Stimulated activated CD4-positive, alpha-beta T cell treated with anti-CD3 and anti-CD28 coated beads, Interleukin-4, amount 100 ng/mL, for 1 hour (primary cell): ENCODE measurements around the gene KIFC3.
"Not testable (repeated sequence)": the region's sequence is repeated elsewhere in the genome, so short reads cannot be mapped to it uniquely, and the experiment has no call there.

Experiments used
- DNase-seq: peaks from one replicate; pipeline ENCODE4 v3.0.0-alpha.2; 2020

The KIFC3 gene

DNA sequence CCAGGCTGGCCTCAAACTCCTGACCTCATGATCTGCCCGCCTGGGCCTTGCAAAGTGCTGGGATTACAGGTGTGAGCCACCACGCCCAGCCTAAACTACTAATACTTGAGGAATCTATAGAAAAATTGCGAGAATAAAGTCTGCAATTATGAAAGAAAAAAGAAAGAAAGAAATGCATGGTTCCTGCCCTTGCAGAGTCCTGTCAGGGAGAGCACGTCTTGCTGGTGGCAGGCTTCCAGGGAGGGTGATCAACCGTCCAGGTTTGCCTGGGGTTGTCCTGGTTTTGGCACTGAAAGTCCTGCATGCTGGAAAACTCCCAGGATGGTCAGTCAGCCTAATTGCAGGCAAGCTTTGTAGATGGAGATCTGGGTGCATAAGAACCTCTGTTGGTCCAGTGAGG lies 21.5 kb upstream of the KIFC3 start:
- DNase-seq, result no peak

DNA sequence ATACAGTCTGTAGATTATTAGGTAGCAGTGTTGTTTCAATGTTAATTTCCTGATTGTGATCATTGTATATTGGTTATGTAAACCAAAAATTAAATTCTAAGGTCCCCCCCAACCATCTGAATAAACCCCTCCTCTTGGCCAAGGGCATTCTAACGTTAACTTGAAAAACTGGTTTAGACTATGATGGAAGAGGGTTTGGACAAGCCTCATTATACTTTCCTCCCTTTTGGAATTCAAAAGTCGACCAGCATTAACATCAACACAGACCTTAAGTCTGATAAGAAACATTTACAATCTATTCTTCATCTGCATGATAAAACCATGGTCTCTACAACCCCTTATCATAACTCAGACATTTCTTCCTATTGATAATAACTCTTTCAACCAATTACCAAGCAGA lies 20.6 kb upstream of the KIFC3 start:
- no peak for DNase-seq

DNA sequence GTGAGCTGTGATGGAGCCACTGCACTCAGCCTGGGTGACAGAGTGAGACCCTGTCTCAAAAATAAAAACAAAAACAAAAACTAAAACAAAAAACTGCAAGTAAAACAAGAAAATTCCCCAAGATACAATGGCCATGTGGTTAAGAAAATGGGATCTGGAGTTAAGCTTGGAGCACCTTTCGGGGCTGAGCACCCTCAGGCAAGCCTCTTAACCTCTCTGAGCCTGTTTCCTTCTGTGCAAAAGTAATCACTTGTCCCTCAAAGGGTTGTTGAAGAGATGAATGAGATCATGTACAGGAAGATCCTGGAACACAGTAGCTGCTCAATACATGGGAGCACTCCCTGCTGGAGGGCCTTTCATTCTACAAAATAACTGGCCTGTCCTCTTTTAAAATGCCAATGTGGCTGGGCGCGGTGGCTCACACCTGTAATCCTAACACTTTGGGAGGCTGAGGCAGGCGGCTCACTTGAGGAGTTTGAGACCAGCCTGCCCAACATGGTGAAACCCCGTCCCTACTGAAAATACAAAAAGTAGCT lies 19.8 kb upstream of the KIFC3 start:
- DNase-seq, result no peak

DNA sequence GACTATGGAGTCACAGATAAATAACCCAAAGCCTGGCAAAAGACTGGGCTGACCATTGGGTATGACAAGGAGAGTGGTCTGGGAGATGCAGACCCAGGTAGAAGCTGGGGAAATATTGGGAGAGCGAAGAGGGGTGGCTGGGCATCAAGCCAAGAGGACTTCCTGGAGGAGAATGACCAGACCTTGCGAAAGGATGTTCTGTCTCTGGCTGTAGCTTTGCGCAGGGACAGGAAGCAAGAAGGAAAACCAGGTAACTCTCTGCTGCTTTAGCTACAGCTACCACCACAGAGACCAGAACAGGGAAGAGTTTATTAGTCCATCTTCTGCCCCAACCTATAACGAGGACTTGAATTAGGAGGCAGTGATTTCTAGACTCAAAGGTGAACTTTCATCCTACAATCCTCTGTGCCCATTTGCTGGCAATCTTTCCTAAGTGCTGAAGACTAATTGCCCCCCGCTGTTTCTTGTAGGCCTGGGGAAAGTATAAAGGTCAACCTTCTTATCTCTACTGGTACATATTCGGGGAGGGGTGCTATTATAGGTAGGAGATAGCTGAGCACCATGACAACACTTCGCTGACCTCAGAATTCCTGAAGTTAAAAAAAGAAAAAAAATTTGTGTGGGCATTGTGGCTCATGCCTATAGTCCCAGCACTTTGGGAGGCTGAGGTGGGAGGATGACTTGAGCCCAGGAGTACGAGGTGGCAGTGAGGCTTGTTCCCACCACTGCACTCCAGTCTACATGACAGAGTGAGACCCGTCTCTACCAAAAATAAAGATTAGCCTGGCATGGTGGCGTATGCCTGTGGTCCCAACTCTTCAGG lies 19.1 kb upstream of the KIFC3 start:
- DNase-seq, result no peak

DNA sequence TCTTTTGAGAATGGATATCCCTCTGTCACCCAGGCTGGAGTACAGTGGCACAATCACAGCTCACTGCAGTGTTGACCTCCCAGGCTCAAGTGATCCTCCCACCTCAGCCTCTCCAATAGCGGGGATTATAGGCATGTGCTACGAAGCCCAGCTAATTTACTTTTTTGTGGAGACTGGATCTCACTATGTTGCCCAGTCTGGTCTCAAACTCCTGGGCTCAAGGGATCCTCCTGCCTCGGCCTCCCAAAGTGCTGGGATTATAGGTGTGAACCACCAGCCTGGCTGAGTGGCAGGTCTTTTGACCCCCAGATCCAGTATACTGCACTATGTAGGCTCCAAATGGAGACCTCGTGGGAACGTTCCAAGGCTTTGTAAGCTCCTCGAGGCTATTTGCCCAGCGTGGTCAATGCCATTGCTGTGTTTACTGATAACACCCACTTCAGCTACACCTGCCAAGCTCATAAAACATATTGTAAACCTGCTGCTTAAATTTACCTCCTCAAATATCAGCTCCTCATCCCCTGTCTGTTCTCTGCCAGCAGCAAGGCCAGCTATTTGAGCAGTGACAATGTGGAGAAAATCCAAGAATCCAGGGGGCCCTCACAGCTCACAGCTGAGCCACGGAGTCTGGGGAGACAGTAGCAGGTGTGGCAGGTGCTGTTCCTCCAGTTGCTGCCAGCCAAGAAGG lies 16.2 kb upstream of the KIFC3 start:
- DNase-seq, result no peak

DNA sequence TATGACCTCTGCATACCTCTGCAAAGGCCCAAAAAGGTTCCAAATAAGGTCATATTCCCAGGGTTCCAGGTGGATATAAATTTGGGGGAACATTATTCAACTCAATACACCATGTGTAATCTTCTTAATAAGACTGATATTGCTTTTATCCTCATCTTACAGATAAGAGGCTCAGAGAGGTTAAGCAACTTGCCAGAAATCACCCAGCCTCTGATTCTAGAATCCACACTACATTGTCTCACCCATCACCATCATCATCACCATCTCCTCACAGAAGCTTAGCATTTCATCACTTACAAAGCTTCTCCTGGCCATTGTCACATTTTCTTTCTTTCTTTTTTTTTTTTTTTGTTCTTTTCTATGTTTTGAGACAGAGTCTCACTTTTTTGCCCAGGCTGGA lies 15.4 kb upstream of the KIFC3 start:
- DNase-seq, result no peak

DNA sequence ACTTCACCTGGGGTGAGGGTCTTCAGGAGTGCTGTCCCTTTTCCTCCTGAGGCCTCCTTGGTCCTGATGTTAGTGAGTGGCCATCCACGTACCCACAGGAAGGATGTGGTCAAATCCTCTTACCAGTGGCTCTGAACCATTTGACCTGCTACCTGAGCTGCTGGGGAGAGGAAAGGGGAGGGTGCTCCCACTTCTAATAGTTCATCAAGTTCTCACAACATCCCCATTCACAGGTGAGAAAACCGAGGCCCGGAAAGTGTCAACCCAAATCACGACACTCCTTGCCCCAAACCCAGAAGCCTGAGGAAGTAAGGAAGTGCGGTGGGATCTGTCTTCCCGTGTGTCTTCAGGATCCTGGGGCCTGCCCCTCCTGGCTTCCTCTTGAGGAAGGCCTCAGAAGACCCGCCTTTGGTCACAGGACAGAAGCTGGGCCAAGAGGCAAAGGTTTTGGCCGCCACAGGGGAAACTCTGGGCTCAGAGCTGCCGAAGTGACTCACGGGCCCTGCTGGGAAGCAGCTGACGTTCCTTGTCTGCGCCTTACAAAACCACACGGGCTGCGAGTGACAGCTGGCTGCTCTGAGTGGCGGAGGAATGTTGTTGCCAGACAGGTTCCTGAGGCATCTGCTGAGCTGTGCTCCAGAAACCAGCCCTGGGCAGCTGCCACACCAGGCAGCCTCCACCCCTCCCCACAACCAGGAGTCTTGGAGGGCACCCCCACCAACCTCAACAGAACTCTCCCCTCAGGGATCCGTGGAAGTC lies 13.9 kb upstream of the KIFC3 start:
- no peak for DNase-seq

DNA sequence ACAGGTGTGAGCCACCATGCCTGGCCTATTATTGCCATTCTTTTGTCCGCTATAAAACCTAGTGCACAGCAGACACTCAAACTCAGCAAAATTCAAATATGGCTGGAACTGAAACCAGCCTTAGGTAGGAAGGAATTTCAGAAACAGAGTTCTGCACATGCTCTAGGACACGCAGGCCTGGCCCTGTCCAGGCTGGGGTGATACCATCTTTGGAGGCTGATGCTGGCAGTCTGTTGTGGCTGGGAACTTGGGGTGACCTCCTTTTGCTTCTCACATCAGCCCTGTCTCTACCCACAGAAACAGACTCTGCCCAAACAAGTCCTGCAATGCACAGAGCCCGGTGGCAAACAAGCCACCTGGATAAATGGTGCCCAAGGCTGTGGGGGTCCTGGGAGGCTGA lies 12.6 kb upstream of the KIFC3 start:
- no peak for DNase-seq

DNA sequence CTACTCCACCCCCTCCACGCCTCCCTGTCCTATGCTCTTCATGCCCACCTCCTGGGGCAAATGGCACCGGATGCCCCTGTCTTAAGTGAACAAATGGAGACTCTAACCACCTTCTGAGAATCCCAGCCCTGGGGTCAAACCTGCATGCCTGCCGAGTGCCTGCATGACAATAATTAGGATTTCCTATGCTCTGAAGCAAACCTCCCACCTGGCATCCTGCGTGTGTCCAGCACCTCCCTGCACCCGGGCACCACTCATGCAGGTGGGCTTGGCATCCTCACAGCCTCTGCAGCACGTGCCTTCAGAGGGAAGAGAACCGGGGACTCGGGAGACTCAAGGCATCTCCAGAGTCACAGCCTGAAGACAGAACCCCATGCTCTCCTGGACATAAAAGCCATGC lies 11.2 kb upstream of the KIFC3 start:
- no peak for DNase-seq

DNA sequence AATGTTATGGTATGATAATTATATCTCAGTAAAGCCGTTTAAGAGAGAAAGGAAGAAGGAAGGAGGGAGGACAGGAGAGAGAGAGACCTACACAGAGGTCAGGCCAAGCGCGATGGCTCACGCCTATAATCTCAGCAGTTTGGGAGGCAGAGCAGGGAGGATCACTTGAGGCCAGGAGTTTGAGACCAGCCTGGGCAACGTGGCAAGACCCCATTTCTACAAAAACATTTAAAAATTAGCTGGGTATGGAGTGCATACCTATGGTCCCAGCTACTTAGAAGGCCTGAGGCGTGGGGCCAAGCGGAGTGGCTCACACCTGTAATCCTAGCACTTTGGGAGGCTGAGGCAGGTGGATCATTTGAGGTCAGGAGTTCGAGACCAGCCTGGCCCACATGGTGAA lies 9.0 kb upstream of the KIFC3 start:
- not testable (repeated sequence) for DNase-seq

DNA sequence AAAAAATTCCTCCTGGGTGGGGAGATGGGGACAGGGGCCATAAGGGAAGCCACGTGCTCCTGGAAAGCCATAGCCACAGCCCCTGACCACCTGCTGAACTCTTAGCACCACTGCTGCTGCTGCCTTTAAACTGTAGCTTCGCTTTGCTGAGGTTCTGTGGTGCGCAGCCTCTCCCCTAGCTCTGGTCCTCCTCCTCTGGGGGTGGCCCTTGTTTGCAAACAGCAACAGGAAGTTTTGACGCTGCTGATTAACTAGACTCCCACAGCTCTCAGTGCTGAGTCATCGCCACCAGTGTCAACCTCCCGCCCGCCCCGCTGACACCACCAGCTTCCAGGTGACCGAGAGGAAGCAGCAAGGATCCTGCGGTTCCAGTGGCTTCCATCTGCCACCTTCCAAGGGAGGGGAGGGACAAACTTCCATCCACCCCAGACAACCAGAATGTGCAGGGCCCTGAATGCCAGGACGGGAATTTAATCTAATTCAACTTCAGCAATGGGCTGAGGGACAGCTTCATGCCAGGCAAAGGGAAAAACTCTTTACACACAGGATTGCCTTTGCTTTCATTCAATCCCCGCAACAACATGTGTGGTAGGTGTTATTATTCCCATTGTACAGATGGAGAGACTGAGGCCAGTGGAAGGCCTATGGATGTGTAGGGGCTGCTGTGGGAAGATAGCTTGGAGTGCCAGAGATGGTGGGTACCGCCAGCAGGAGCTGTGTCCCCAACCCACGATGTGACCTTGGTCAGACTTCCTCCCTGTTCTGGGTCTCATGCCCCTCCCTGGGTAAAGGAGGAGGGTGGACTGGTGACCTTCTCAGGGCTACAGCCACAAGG lies 8.1 kb upstream of the KIFC3 start:
- peak; percentile 69 for DNase-seq

DNA sequence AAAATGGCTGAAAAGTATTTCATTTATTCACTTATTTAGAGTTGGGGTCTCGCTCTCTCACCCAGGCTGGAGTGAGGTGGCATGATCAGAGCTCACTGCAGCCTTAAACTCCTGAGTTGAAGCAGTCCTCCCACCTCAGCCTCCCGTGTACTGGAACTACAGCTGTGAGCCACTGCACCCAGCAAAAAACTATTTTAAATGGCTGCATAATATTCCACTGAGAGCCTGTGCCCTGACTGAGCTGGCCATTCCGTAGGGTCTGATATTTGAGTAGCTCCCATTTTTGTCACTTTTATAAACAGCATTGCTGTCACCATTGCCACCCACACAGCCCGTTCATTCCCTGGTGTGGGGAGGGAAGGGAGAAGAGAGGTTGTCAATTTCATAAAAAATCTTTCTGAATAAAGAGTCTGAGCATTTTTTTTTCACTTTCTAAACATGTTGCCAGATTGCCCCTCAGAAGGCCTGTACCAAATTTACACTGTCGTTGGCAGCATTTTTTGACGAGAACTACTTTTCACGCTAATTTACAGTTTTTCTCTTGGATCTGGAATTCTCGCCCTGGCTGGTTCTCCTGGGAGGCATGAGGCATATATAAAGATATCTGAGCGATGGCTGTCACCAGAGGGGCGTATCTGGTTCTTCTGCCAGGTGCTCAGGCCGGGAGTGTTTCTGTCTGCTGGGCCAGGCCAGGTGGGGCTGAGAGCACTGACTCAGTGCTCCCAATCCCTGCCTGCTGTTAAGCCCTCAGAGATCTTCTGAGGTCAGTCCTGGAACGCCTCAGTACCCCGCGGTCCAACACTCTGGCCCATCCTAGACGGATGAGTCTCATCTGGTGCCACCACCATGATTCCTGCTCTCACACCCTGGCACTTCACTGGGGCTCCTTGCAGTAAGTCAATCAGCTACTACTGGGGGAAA lies 7.2 kb upstream of the KIFC3 start:
- no peak for DNase-seq

DNA sequence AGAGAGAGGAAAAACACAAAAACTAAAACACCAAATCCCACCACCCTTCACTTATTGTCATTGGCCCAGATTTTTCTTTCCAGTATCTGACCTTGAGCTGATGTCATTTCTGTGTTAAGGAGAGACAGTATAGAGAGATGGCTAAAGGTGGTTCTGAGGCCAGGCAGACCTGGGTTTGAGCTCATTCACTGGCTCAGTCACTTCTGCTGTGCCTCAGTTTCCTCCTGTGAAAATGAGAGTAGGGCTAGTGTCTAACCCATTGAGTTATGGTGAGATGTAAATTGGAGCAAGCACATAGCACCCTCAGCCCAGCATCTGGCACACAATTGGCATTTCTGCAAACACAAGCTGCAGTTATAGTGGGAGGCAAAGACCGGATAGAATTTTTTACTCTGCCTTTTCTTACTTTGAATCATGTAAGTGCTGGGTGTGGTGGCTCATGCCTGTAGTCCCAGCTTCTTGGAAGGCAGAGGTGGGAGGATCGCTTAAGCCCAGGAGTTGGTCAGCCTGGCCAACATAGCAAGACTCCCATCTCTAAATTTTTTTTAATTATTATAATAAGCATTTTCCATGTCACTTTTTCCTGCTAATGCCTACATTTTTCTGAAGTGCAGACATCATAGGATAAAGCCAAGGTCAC lies 6.4 kb upstream of the KIFC3 start:
- DNase-seq, result no peak

DNA sequence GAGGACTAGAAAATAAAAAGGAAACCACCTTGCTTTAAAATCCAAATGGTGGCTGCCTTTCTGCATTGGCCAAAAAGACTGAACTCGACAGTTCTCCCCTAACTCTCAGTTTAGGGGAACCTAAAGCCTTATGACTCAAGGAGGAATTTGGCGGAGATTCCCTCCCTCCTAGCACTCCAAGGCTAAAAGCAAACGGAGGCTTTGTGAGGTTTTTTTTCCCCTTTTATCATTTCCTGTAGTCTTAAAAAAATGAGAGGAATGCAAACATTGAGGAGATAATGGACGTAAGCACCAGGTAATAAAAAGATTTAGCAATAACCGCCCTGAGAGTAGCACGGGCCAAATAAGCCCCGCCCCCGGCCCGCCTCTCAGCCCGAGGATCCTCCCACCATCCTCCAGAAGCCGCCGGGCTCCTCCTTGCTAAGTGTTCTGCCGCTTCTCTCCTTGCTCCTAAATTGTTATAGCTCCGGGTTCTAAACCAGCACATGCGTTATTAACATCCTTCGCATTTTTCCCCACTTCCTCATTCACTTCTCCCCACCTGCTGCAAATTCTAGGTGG lies 5.8 kb upstream of the KIFC3 start:
- DNase-seq, result peak; percentile 66

DNA sequence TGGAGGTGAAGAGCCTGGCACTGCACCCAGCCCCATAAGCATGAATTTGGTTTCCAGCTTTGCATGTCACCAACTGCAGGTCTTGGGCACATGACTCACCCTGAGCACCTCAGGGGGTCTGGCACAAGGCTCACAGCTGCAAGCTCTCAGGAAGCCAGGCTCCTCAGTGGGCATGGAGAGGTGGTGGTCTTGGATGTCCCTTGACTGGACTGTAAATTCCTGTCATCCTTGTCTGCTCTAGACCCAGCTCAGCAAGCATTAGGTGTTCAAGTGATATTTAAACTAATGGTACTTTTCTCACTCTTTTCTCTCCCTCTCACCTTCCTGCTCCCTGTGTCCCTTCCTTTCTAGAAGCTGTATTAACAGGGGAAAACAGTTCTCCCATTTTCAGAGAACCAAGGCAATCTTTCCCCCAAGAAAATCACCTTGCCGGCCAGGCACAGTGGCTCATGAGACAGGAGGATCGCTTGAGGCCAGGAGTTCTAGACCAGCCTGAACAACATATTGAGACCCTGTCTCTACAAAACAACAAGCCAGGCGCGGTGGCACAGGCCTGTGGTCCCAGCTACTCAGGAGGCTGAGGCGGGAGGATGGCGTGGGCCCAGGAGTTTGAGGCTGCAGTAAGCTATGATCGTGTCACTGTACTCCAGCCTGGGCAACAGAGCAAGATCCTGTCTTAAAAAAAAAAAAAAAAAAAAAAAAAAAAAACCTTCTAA lies 5.1 kb upstream of the KIFC3 start:
- DNase-seq, result no peak

DNA sequence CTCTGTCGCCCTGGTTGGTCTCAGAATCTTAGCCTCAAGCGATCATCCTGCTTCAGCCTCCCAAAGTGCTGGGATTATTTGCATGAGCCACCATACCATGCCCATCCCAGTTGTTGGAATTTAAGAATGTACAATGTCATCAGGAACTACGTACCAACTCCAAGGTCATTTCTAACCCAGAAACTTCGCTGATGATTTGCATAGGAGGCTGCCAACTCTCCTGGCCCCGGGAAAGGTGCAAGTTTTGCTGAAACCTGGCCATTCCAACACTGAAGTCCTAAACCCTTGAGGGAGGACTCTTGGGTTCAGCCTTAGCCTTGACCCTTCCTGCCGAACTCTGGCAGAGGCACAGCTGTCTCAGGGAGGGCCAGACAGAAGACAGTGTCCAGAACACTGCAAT lies 2.9 kb upstream of the KIFC3 start:
- DNase-seq, result no peak

DNA sequence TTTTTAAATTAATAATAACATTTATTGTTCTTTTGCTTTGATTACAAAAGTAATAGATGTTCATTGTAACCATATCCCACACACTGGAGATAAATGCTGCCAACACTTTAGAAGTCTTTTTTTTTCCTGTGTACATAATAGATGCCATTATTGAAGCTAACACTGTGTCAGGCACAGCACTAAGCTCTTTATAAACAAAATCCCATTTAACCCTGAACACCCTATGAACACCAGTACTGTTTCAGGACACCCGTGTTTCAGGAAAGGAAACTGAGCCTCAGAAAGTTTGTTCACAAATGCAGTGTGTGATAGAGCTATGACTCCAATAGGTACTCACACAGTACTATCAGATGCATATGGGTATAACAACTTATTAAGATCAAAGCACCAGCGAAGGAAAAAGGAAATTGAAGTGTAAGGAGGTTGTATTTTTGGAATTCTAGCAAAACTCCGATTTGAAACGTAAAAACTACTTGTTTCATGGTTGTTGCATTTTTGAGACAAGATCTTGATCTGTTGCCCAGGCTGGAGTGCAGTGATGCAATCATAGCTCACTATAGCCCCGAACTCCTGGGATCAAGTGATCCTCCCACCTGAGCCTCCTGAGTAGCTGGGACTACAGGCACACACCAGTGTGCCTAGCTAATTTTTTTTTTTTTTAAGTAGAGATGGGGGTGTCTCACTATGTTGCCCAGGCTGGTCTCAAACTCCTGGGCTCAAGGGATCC lies 2.0 kb upstream of the KIFC3 start:
- DNase-seq, result no peak

DNA sequence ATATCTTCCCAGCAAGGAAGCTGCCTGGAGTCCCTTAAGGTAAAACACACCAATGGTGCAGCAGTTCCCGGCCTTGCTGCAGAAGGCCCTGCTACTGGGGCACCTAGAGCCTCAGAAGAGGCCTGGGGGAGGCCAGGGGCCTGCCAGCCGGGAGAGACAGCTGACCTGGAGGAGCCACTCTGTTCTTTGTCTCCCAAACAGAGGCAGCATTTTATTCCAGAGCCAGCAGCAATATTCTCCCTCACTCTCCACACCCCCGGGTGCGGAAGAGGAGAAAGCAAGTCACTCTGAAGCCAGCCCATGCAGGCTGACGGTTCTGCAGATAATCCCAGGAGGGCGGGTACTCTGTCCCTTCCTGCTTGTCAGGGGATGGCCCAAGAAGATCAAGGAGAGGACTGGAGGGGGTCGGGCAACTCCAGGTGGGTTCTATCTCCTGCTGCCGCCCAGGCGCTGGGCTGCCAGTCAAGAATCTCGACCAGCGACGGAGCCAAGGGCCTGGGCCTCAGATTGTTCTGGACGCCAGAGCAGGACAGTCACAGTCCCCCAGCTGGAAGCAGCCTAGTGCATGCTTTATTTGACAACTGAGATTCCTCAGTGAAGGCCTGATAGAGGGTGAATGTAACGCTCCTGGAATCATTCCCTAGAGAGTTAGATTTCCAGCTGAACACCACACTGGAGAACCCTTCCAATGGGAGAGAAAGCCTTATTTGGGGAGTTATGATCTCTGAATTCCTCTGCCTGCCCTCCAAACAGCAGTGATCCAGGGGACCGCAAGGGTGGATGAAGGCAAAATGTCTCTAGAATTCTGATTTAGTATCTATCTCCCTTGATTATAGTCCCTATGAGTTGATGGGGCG lies 1.1 kb upstream of the KIFC3 start:
- no peak for DNase-seq
